HG02870 (cell line): ENCODE measurements around the gene CENATAC.
"Not testable (repeated sequence)": the region's sequence is repeated elsewhere in the genome, so short reads cannot be mapped to it uniquely, and the experiment has no call there.

Experiments
- ATAC-seq: cut with Tn5 transposase; IDR thresholded peaks from one replicate; pipeline ENCODE4 v1.9.1; 2021; ENCODE audit warnings: mild to moderate bottlenecking, moderate library complexity; ENCODE audit not compliant: unreplicated experiment

The CENATAC gene

DNA sequence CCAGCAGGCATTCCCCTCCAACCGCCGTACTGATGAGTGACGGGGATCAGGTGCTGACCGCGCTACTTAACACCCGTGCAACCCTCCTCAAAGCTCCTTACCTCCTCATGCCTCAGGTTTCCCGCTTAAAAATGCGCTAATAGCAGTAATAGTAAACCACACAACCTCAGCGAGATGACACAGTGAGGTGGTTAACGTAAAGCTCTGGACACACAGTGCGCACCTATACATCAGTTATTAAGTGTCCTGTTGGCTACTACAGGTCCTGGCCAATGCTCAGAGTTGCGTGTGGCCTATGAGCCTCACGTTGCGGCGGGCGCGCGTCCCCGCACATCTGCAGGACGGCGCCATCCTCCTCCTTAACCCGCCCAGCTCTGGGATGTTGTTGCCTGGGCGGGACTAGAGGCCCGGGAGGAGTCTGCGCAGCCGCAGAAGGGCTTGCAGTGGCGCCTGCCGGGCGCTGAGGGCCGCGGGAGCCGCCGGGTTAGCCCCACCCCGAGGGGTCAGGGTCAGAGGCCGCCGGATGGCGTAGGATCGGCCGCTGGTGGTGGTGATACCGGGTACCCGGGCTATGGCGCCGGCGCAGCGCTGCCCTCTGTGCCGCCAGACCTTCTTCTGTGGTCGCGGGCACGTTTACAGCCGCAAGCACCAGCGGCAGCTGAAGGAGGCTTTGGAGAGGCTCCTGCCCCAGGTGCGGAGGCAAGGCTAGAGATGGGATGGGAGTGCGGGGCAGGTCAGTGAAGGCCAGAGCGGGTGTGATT, at the start of gene CENATAC:
CENATAC (plus strand) TSS at position 512 of the 761 bp plus-strand sequence; CDS start at position 572, 60 bp downstream.
- peak; percentile 79 for ATAC-seq

DNA sequence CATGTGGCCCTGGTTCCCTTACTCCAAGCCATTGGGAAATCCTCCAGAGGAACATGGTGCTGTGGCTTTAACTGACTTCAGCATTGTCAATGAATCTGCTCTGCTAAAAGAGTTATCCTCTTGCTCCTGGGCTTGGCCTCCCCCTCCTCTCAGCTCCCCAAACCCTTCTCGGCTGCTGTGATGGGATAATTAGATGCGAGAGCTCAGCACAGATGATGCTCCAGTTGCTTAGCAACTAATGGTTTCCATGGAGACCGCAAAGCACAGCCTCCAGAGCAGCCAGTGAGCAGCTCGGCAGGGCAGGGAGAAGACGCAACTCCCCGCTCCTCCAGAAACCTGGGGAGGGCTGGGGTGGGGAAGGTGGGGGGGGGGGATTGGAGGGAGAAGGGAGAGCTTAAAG, 44.7 kb upstream of the CENATAC start:
- ATAC-seq, result no peak

GRCh38 chr11:118953976-118954375, 44.0 kb upstream of the CENATAC start:
- ATAC-seq, result not testable (repeated sequence)

DNA sequence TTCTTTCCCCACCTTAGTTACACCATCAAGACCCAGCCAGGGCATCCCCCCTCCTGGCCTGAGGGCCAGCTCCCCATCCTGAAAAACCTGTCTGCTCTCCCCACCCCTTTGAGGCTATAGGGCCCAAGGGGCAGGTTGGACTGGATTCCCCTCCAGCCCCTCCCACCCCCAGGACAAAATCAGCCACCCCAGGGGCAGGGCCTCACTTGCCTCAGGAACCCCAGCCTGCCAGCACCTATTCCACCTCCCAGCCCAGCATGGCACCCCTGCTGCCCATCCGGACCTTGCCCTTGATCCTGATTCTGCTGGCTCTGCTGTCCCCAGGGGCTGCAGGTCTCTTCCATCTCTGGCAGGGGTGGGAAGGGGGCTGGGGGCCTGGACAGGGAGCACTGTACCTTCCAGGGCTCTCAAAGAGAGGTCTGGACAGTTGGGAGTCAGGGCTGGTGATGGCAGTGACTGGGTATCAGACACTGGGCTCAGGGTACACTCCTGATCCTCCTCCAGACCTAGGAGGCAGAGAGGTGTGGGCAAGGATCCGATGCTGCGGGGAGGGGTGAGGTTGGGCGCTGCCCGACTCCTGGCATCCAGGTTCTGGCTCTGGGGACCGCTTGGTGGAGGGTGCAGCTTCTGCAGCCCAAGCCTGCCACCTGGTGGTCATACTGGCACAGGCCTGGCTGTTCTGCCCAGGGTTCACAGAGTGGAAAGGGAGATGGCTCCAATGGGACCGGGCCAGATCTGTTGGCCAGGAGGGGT, 41.7 kb upstream of the CENATAC start, which contains the start of gene UPK2:
UPK2 (plus strand) TSS at position 205 of the 753 bp plus-strand sequence; CDS start at position 258, 53 bp downstream.
- no peak for ATAC-seq

GRCh38 chr11:118956847-118957469, 41.0 kb upstream of the CENATAC start:
- no peak for ATAC-seq

DNA sequence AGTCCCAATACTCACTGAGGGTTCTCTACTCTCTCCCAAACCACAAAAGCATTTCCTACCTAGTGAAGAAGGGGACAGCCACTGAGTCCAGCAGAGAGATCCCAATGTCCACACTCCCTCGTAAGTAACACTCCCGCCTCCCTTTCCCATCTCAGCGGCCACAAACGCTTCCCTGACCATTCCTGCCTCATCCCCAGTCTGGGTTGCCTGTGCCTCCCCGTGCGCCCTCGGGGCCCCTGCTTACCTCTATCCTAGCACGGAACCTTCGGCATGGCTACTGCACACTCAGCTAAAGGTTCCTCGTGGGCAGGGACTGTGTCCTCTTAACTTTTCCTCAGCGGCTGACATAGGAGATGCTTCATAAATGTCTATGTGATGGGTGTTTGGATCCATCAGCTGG, 40.4 kb upstream of the CENATAC start:
- no peak for ATAC-seq

DNA sequence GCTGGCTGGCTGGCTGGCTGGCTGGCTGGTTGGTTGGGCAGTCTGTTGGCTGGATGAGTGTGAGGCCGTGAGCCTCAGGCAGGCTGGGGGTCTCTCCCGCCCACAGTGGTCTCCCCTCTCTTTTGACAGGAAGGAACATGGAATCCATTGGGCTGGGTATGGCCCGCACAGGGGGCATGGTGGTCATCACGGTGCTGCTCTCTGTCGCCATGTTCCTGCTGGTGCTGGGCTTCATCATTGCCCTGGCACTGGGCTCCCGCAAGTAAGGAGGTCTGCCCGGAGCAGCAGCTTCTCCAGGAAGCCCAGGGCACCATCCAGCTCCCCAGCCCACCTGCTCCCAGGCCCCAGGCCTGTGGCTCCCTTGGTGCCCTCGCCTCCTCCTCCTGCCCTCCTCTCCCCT, 40.0 kb upstream of the CENATAC start:
- no peak for ATAC-seq

DNA sequence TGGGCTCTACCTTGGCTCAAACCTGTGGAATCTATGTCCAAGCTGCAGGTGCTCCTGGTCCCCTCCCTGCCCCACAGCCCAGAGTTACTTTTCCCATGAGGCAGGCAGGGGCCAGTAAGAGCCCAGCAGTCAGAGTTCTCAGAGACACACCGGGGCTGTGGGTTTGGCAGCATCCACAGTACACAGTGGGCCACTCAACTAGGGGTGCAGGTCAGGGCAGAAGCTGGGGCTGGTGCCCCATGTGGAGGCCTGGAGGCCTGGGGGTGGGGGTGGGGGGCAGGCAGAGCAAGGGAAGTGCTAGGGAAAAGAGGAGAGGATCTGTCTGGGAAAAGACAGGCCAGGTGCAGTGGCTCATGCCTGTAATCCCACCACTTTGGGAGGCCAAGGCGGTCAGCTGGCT, 39.4 kb upstream of the CENATAC start:
- ATAC-seq, result no peak

- ATAC-seq, result no peak
These were observed 36.7 kb upstream of the CENATAC start for GRCh38 chr11:118961189-118961588.

- ATAC-seq, result no peak
These were observed 36.3 kb upstream of the CENATAC start for GRCh38 chr11:118961591-118961990.

DNA sequence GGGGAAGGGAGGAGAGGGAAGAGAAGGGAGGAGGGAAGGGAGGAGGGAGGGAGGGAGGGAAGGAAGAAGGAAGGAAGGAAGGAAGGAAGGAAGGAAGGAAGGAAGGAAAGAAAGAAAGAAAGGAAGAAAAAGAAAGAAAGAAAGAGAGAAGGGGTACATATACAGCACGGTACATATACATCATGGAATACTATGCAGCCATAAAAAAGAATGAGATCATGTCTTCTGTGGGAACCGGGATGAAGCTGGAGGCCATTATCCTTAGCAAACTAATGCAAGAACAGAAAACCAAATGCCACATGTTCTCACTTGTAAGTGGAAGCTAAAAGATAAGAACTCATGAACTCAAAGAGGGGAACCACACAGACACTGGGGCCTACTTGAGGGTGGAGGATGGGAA, 28.4 kb upstream of the CENATAC start:
- ATAC-seq, result not testable (repeated sequence)

DNA sequence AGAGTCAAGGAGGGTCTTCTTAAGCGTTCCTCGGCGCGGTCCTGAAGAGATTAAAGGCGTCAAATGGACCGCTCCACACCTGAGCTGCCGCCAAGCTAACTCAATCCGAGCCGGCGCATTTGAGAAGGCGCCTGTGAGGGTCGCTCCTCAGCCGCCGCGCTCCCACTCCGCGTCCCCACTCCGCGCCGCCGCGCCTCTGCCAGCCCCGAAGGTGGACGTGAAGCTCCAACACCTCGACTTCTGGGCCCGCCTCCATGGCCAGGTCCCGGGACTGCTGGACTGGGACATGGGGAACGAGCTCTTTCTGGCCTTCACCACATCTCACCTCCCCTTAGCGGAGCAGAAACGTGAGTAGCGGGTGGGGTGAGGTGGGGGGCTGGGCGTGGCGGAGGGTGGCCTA, 26.3 kb upstream of the CENATAC start, which contains the start of gene FOXR1:
FOXR1 (plus strand) TSS at position 116 of the 400 bp plus-strand sequence; CDS start at position 287, 171 bp downstream.
- ATAC-seq, result no peak

DNA sequence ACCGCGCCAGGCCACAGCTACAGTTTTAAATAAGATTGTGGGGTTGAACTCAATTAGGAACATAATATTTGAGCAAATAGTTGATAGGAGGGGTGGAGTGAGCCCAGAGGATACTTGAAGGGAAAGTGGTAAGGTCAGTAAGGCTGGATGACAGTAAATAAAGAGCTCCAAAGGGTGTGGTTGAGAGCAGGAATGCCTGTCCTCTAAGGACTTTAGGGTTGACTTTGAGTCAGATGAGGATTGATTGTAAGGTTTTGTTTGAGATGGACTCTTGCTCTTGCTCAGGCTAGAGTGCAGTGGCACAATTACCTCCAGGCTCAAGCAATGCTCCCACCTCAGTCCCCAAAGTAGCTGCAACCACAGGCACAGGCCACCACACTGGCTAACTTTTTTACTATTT, 24.0 kb upstream of the CENATAC start:
- no peak for ATAC-seq

DNA sequence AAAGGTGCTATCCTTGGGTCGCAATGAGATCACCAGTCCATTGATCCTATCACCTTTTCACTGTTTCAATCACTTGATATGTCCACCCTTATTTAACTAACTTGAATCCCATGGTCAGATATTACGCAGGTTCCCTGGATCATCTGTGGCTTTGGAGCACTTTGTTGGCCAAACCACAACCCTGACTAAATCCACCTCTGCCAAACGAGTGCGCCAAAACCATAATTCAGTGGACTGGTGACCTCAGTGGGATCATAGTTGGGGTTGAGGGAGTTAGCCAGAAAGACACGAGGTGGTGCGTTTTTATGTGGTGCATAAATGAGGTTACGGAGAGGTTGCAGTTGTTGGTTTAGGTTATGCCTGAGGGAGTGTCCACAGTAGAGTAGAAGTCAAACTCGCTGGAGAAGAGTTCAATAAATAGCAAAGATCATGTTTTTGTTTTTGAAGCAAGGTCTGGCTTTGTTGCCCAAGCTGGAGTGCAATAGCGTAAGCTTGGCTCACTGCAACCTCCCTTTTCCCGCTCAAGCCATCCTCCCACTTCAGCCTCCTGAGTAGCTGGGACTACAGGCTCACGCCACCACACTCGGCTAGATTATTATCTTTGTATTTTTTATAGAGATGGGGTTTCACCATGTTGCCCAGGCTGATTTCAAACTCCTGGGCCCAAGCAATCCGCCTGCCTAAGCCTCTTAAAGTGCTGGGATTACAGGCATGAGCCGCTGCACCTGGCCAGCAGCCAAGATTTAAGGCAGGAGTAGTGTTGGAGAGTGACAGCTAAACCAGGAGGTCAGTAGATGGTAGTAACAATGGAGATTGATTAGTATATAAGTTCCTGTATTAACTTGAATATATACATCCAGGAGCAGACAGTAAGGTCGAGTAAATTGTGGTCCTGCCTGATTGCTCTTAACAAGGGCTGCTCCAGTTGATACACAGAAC, 21.9 kb upstream of the CENATAC start:
- ATAC-seq, result no peak

DNA sequence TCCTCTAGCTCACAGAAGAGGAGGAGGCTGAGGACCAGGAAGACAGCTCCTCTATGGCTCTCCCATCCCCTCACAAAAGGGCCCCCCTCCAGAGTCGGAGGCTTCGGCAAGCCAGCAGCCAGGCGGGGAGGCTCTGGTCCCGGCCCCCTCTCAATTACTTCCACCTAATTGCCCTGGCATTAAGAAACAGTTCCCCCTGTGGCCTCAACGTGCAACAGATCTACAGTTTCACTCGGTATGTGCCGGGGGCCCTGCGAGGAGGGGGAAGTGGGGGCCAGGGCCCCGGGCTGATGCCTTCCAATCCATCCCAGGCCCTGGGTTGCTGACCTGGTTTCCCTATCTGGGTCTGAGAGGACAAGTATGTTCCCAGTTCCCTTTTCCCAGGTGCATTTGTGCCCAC, 18.5 kb upstream of the CENATAC start:
- ATAC-seq, result no peak

DNA sequence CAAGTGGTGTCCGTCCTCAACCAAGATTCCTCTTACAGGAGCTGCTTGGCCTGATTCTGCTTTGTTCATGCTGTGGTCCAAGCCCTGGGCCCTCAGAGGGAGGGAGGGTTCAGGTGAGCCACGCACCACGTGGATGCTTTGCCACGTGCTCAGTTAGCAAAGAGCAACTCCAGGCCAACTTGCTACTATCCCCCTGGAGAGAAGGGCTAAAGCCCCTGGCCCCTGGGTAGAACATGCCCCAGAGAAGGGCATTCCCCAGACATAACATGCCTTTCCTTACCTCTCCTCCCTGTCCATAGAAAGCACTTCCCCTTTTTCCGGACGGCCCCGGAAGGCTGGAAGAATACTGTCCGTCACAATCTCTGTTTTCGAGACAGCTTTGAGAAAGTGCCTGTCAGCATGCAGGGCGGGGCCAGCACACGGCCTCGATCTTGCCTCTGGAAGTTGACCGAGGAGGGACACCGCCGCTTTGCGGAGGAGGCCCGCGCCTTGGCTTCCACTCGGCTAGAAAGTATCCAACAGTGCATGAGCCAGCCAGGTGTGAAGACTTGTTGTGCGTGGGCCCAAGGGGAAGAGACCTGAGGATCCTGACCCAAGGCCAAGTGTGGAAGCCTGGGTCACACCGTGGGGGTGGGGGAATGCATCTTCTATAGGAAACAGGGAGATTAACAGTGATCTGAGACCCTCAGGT, 17.6 kb upstream of the CENATAC start:
- ATAC-seq, result no peak

GRCh38 chr11:118984337-118984736, 13.6 kb upstream of the CENATAC start:
- ATAC-seq, result not testable (repeated sequence)

GRCh38 chr11:118984825-118985224, 13.1 kb upstream of the CENATAC start:
- ATAC-seq, result no peak

DNA sequence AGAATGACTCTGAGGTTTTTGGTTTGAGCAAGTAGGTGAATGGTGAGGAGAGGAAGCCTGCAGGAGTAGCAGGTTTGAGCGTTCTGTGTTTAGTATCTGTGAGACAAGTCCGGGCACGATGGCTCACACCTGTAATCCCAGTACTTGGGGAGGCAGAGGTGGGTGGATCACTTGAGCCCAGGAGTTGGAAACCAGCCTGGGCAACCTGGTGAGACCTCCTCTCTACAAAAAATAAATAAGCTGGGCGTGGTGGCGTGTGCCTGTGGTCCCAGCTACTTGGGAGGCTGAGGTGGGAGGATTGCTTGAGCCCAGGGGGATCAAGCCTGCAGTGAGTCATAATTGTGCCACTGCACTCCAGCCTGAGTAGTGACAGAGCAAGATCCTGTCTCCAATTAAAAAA, 9.7 kb upstream of the CENATAC start:
- ATAC-seq, result no peak
